A549 (cell line): ENCODE results near the gene VSIG8.

Experiments used
- CEBPB ChIP-seq, 2 experiments: fragments of >200 bp in 1 of 2; sonication (Bioruptor Twin) in 1 of 2; formaldehyde crosslinking in 1 of 2; IDR thresholded peaks; 2 replicates each; pipeline ENCODE4 v1.6.1; 2012 to 2016
- JUN ChIP-seq, 2 experiments: fragments of >200 bp; sonication (Bioruptor Twin); formaldehyde crosslinking; IDR thresholded peaks; 2 replicates in 1 of 2; 3 replicates in 1 of 2; pipeline ENCODE4 v1.6.1; 2016 to 2017
- NFE2L2 ChIP-seq: fragments of 150-350 bp; conservative IDR thresholded peaks from 2 replicates; pipeline ENCODE4 v1.6.1; 2014; ENCODE audit warnings: low read length
- PHF8 ChIP-seq: fragments of 200-600 bp; sonication (generic); IDR thresholded peaks from 2 replicates; pipeline ENCODE4 v1.6.1; 2016; ENCODE audit warnings: low read depth, mild to moderate bottlenecking, antibody characterized with exemption, moderate library complexity, borderline replicate concordance
- POLR2AphosphoS2 ChIP-seq: conservative IDR thresholded peaks from 2 replicates; pipeline ENCODE4 v1.6.1; 2012; ENCODE audit warnings: low read length, improper control_type of control experiment, inconsistent platforms
- RAD21 ChIP-seq, 2 experiments: fragments of >200 bp in 1 of 2; sonication (Bioruptor Twin) in 1 of 2; formaldehyde crosslinking in 1 of 2; IDR thresholded peaks in 1 of 2; conservative IDR thresholded peaks in 1 of 2; 2 replicates in 1 of 2; 3 replicates in 1 of 2; pipeline ENCODE4 v1.6.1; 2012 to 2018; ENCODE audit warnings: inconsistent platforms in 1 of 2
- RFX5 ChIP-seq: fragments of 450-650 bp; IDR thresholded peaks from 2 replicates; pipeline ENCODE4 v1.7.1; 2014; ENCODE audit warnings: antibody characterized with exemption, mild to moderate bottlenecking, moderate library complexity
- RNF2 ChIP-seq: fragments of 200-600 bp; sonication (generic); IDR thresholded peaks from 2 replicates; pipeline ENCODE4 v1.6.1; 2016; ENCODE audit warnings: low read depth, mild to moderate bottlenecking, antibody characterized with exemption, moderate library complexity, borderline replicate concordance
- ZSCAN20 ChIP-seq: fragments of 250-450 bp; sonication (Bioruptor Pico); IDR thresholded peaks from 2 replicates; pipeline ENCODE4 v1.8.0; 2022; ENCODE audit warnings: mild to moderate bottlenecking, moderate library complexity
- TF ChIP-seq, protein P1 (sequence below): fragments of >200 bp; sonication (Bioruptor Twin); formaldehyde crosslinking; IDR thresholded peaks from 3 replicates; pipeline ENCODE4 v1.5.1; 2016
- TF ChIP-seq, protein P2 (sequence below): IDR thresholded peaks from 2 replicates; pipeline ENCODE4 v1.6.1; 2012

GRCh38 chr1:159866905-159867663, 4.6 kb upstream of the VSIG8 start:
- TF ChIP-seq NFE2L2 (no peak), ZSCAN20 (no peak), POLR2AphosphoS2 (no peak), CEBPB (IDR thresholded peaks at IDR 0.05) (no peak), RFX5 (no peak), RNF2 (no peak), PHF8 (no peak), JUN (IDR thresholded peaks at IDR 0.05) (no peak), RAD21 (conservative IDR thresholded peaks at IDR 0.05 in 1 of 2, IDR thresholded peaks at IDR 0.05 in 1 of 2) (no peak)
- TF ChIP-seq, protein P1, sequence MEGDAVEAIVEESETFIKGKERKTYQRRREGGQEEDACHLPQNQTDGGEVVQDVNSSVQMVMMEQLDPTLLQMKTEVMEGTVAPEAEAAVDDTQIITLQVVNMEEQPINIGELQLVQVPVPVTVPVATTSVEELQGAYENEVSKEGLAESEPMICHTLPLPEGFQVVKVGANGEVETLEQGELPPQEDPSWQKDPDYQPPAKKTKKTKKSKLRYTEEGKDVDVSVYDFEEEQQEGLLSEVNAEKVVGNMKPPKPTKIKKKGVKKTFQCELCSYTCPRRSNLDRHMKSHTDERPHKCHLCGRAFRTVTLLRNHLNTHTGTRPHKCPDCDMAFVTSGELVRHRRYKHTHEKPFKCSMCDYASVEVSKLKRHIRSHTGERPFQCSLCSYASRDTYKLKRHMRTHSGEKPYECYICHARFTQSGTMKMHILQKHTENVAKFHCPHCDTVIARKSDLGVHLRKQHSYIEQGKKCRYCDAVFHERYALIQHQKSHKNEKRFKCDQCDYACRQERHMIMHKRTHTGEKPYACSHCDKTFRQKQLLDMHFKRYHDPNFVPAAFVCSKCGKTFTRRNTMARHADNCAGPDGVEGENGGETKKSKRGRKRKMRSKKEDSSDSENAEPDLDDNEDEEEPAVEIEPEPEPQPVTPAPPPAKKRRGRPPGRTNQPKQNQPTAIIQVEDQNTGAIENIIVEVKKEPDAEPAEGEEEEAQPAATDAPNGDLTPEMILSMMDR = no peak
- TF ChIP-seq, protein P2, sequence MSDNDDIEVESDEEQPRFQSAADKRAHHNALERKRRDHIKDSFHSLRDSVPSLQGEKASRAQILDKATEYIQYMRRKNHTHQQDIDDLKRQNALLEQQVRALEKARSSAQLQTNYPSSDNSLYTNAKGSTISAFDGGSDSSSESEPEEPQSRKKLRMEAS = no peak
